ENCODE data around the gene ALPK1. TPM values are rescaled to one million over a fixed set of nuclear protein-coding genes. Genes with fewer than 3 reads are reported as not detected.

Gene ALPK1
- total RNA-seq = 10 to 100 TPM; 17.1 to 34.8 (median 25.8) TPM

DNA sequence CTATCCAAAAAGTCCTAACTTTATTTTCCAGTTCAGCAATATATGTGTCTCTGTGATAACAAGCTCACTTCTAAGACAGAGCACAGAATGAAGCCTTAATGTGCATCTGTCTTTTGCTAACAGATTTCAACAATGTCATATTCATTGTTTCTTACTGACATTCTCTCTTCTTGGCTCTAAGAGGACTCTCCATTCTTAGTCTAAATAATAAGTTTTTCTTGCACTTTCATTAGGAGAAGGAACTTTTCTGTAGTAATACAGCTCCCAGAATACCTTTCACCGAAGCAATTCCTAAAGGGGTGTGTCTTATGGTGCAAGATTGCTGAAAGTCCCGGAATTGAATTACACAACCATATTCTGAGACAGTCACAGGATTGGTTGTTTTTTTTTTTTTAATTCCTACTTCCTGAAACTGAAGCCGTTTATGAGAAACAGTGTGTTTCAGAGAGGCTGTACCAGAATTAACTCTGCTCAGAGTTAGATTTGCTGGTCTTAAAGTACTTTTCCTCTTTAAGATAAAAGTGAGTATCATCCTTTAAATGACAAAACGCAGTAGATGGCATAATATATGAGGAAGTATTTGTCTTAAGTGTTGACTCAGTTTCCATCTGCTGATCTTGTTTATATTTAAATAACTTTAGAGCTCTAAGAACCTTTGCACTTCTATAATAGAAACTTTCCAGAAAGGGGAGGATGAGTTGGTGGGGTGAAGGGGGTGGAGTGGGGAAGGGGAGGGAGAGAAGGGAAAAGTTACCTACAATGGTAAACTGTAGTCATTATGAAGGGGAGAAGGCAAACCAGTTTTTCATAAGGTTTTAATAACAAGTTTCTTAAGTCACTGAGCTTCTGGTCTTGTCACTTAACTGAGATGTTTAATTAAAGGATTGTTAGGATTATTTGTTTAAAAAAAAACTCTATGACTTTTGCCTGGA lies at the start of gene ALPK1:
TSS of gene ALPK1 (plus strand) at position 421 of the 932 bp plus-strand sequence.
- TF ChIP-seq, protein P1, sequence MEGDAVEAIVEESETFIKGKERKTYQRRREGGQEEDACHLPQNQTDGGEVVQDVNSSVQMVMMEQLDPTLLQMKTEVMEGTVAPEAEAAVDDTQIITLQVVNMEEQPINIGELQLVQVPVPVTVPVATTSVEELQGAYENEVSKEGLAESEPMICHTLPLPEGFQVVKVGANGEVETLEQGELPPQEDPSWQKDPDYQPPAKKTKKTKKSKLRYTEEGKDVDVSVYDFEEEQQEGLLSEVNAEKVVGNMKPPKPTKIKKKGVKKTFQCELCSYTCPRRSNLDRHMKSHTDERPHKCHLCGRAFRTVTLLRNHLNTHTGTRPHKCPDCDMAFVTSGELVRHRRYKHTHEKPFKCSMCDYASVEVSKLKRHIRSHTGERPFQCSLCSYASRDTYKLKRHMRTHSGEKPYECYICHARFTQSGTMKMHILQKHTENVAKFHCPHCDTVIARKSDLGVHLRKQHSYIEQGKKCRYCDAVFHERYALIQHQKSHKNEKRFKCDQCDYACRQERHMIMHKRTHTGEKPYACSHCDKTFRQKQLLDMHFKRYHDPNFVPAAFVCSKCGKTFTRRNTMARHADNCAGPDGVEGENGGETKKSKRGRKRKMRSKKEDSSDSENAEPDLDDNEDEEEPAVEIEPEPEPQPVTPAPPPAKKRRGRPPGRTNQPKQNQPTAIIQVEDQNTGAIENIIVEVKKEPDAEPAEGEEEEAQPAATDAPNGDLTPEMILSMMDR (IDR thresholded peaks at IDR 0.05; ENCODE audit: low read depth) = no peak

DNA sequence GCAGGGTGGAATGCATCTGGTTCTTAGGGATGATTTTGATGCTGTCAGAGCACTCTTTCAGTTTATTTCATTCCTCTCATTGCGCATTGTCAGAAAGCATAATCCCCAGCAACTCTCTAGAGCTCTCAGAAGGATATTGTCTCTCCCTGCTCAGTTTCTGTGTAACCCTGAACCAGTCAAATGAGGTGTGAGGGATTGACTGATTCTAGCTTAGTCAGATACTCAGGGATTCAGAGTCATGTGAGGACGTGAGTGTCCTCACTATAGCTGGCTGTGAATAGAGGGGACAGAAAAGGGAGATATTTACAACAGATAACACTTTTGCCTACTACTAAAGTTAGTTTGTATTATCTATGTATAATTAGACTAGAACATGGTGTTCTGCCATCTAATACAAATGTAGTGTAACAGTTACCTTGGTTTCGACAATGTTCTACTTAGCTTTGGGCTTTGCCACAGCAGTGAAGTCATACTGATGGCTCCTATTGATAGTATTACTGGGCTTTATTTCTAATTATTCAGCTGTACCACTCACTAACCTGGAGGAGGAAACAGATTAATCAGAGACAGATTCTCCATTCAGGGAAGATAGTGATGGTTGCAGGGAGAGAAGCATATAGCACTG lies 46.0 kb upstream of the ALPK1 start:
- TF ChIP-seq, protein P1 (IDR thresholded peaks at IDR 0.05; ENCODE audit: low read depth) = no peak

DNA sequence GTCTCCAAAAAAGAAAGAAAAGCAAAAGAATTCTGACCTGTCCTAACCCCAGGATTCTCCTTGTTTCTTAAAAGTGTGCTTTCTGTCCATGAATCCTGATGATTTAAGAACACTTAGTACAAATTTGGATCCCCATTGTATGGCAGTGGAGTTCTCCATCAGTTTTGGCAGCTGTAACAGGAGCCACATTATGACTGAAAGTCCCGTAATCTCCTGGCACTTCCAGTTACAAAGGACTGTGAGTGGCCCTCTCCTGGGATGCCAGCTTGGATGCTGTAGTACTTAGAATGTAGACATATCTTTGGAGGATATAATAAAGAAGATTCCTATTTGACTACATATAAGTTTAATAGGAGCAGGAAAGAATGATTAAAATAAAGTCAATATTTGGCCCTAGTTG lies 44.9 kb upstream of the ALPK1 start:
- TF ChIP-seq, protein P1 (IDR thresholded peaks at IDR 0.05; ENCODE audit: low read depth) = no peak

DNA sequence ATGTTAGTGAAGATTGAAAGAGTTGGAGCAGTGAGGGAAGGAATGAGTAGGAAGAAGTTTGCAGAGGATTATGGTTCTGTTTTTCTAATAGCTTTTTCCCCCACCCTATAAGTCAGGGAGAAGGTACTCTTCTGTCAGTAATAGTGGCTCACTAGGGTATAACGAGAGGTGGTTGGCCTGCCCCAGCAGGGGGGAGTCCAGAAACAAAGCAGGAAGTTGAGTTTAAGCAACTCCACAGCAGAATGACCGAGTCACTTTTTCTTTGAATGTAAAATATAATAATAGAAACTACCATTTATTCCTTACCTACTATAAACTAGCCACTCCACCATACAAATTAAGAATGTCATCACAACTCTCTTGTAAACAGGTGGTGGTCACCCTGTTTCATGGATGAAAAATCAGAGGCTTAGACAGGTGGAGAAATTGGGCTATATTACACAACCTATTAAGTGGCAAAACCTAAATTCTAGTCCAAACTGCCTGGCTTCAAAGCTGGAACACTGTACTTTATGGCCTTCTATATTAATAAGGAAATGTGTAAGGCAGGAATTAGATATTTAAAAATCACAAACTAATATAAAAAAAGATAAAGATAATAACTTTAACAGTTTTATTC lies 43.7 kb upstream of the ALPK1 start:
- TF ChIP-seq, protein P1 (IDR thresholded peaks at IDR 0.05; ENCODE audit: low read depth) = no peak

DNA sequence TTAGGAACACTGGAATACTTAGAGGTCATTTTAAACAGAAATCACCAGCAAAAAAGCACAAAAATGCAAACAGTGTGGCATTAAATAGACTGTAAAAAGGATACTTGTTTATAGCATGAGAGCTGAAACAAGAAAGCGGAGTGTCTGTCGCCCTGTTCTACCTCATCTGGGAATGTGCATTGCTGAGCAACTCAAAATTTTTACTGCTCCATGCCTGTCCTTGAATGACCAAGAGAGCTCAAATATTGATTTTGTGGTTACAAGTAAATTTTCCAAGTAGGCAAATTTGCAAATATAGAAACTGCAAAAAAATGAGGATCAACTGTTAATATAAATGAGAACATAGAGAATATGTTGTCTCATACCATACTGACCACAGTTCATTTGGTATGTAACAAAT lies 40.1 kb upstream of the ALPK1 start:
- TF ChIP-seq, protein P1 (IDR thresholded peaks at IDR 0.05; ENCODE audit: low read depth) = no peak

DNA sequence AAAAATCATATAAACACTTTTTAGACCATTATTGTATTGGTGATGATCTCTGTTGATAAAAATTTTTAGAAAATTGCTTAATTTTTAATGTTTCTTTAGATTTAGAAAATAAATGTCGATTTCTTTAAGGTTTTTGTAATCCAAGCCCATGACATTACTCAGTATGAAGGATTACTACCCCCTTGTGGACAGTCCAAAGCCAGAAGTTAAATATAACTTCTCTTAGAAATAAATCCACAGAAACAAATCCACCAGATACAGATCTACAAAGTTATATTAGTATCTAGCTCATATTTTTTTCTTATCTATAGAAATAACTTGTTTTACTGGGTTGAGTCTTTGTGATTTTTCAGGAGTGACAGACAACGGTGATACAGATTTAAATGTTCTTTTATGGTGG lies 30.3 kb upstream of the ALPK1 start:
- TF ChIP-seq, protein P1 (IDR thresholded peaks at IDR 0.05; ENCODE audit: low read depth) = no peak

DNA sequence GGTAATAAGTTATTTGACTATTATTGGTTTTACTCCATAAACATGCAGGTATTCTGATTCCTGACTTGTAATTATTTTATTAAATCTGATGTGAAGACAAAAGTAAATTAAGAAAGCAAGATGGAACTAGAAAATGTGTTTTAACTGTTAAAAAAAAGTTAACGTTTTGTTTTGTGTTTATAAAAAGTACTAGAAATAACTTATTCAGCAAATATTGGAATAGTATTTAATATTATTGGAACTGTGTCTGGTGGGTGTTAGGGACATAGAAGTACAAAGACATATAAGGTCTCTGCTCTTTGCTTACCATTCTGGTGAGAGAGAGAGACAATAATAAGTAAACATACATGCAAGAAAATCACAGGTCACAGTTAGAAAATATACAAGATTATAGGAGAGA lies 27.1 kb upstream of the ALPK1 start:
- TF ChIP-seq, protein P1 (IDR thresholded peaks at IDR 0.05; ENCODE audit: low read depth) = no peak
